Thoracic aorta (tissue), 2 donors: ENCODE data around the gene MRPS34. TPM values are rescaled to one million over a fixed set of nuclear protein-coding genes. Genes with fewer than 3 reads are reported as not detected.

Experiments used
- ATAC-seq: fragments of 150-250 bp; one replicate; pipeline ENCODE4 v1.8.0; 2017; ENCODE audit warnings: low read depth; ENCODE audit not compliant: insufficient number of reproducible peaks, low FRiP score
- DNase-seq: peaks from one replicate; pipeline ENCODE4 v3.0.0-alpha.2; 2020; ENCODE audit warnings: low spot score
- H3K27ac ChIP-seq, 2 donors: fragments of 200-600 bp; sonication (generic); 1 replicate in 1 of 2; 2 replicates in 1 of 2; pipeline ENCODE4 v1.5.1; 2016; ENCODE audit warnings: mild to moderate bottlenecking in 2 of 2, moderate library complexity in 2 of 2
- H3K27me3 ChIP-seq: fragments of 200-600 bp; sonication (generic); replicated peaks from 2 replicates; pipeline ENCODE4 v1.6.0; 2016; ENCODE audit warnings: mild to moderate bottlenecking; ENCODE audit not compliant: insufficient read depth
- H3K36me3 ChIP-seq: fragments of 200-600 bp; sonication (generic); one replicate; pipeline ENCODE4 v1.5.1; 2016
- H3K4me1 ChIP-seq, 2 donors: fragments of 200-600 bp; sonication (generic); 1 replicate in 1 of 2; 2 replicates in 1 of 2; pipeline versions ENCODE4 v1.5.1 to v1.6.0; 2016; ENCODE audit warnings: low read depth in 2 of 2, mild to moderate bottlenecking in 1 of 2; ENCODE audit not compliant: control insufficient read depth in 1 of 2
- H3K4me3 ChIP-seq: fragments of 200-600 bp; sonication (generic); 2 replicates; pipeline ENCODE4 v1.5.1; 2016; ENCODE audit warnings: mild to moderate bottlenecking
- H3K9me3 ChIP-seq: fragments of 200-600 bp; sonication (generic); 2 replicates; pipeline ENCODE4 v1.5.1; 2016
- CTCF ChIP-seq: fragments of 200-600 bp; sonication (generic); IDR thresholded peaks from one replicate; pipeline ENCODE4 v1.5.1; 2019; ENCODE audit warnings: antibody characterized with exemption
- total RNA-seq, 2 donors: library from RNA; depleted of rRNA; stranded (reverse); fragments of >200 nt; gene quantifications; one replicate each; pipeline versions ENCODE4 v1.1.0 to v1.2.3, GENCODE V29; 2016

MRPS34 gene
- total RNA-seq, 2 donors from 2014 or later: 36.9 to 48.3 TPM

GRCh38 chr16:1819611-1820010 lies 46.7 kb upstream of the MRPS34 start:
- H3K4me1 ChIP-seq: peaks cover 0 to 10% of the 10 kb centered on the region in 2 donors
- no peak overlapping the region for H3K27ac ChIP-seq
- H3K9me3 ChIP-seq: no peaks in the 10 kb centered on the region
- ATAC-seq (no peak), DNase-seq (no peak)
- TF ChIP-seq CTCF: no peak
- H3K4me3 ChIP-seq: no peak overlapping the region
- H3K36me3 ChIP-seq: peaks cover 61% of the 10 kb centered on the region
- no peaks in the 10 kb centered on the region for H3K27me3 ChIP-seq

DNA sequence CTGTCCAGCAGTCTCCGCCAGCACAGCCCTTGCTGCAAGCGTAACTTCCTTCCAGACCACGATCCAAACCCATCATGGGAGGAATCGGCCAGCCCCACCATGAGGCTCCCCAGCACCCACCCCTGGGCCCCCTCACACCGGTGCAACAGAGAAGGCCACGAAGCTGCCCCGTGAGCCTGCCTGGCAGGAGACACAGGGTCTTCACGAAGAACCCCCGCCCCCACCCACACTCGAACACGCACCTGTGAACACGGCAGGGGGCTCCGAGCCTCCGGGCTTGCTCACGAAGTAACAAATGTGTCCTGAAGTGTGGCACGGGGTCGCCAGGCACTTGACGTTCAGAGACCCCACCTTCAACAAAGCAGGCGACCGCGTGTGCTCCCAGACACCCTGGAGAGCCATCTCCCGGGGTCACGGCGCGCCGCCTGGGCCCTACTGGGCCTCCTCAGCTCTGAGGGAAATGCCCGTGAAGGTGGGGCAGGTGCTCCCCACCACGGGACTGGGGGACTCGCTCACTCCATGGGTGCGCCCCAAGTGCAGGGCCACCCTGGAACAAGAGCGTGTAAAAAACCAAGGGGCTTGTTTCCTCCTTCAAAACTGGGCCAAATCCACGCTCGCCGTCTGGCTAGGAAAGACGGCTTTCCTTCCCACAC lies 46.1 kb upstream of the MRPS34 start:
- DNase-seq (no peak), ATAC-seq (no peak)
- Histone ChIP-seq H3K27me3 (no peaks in the 10 kb centered on the region), H3K4me1 (peaks cover 0 to 4% of the 10 kb centered on the region in 2 donors), H3K27ac (no peak overlapping the region), H3K4me3 (no peak overlapping the region), H3K36me3 (peaks cover 61% of the 10 kb centered on the region), H3K9me3 (no peaks in the 10 kb centered on the region)
- TF ChIP-seq CTCF: no peak

GRCh38 chr16:1818204-1818872 lies 45.4 kb upstream of the MRPS34 start:
- Histone ChIP-seq H3K4me3 (no peak overlapping the region), H3K9me3 (no peaks in the 10 kb centered on the region), H3K27ac (no peak overlapping the region), H3K36me3 (peaks cover 66% of the 10 kb centered on the region), H3K27me3 (no peaks in the 10 kb centered on the region), H3K4me1 (no peaks in the 10 kb centered on the region)
- DNase-seq: no peak
- no peak for ATAC-seq
- no peak for TF ChIP-seq CTCF

DNA sequence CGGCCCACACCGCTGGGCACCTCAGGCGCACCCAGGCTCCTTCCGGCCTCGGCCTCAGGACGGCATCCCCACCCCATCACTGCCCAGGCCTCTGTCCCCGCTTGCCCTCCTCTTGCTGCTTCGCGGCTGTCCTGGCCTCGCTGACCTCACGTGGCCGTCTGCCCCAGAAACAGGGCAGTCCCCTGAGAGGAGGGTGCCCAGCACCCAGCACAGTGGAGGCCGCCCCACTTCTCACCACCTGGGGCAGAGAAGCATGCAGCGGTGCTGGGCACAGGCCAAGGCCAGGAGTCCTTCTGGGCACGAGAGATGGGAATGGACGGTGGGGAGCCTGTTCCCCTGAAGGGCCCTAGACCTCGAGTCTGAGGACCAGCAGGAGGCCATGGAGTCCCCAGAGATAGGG lies 44.8 kb upstream of the MRPS34 start:
- DNase-seq (no peak), ATAC-seq (no peak)
- H3K4me1 ChIP-seq: no peaks in the 10 kb centered on the region
- no peaks in the 10 kb centered on the region for H3K27me3 ChIP-seq
- H3K9me3 ChIP-seq: no peaks in the 10 kb centered on the region
- H3K27ac ChIP-seq: no peak overlapping the region
- H3K4me3 ChIP-seq: no peak overlapping the region
- no peak for TF ChIP-seq CTCF
- H3K36me3 ChIP-seq: peaks cover 65% of the 10 kb centered on the region

GRCh38 chr16:1817276-1817589 lies 44.3 kb upstream of the MRPS34 start:
- Histone ChIP-seq H3K4me1 (no peaks in the 10 kb centered on the region), H3K27me3 (no peaks in the 10 kb centered on the region), H3K4me3 (no peak overlapping the region), H3K36me3 (peaks cover 61% of the 10 kb centered on the region), H3K9me3 (no peaks in the 10 kb centered on the region), H3K27ac (no peak overlapping the region)
- no peak for ATAC-seq
- no peak for DNase-seq
- TF ChIP-seq CTCF: no peak
